GM19438 (cell line): Measurements from ENCODE around the gene STIM1.
"Not testable (repeated sequence)": the region's sequence is repeated elsewhere in the genome, so short reads cannot be mapped to it uniquely, and the experiment has no call there.

Experiments used
- ATAC-seq: cut with Tn5 transposase; IDR thresholded peaks from one replicate; pipeline ENCODE4 v1.9.1; 2021; ENCODE audit warnings: low read depth; ENCODE audit not compliant: unreplicated experiment

The STIM1 gene

DNA sequence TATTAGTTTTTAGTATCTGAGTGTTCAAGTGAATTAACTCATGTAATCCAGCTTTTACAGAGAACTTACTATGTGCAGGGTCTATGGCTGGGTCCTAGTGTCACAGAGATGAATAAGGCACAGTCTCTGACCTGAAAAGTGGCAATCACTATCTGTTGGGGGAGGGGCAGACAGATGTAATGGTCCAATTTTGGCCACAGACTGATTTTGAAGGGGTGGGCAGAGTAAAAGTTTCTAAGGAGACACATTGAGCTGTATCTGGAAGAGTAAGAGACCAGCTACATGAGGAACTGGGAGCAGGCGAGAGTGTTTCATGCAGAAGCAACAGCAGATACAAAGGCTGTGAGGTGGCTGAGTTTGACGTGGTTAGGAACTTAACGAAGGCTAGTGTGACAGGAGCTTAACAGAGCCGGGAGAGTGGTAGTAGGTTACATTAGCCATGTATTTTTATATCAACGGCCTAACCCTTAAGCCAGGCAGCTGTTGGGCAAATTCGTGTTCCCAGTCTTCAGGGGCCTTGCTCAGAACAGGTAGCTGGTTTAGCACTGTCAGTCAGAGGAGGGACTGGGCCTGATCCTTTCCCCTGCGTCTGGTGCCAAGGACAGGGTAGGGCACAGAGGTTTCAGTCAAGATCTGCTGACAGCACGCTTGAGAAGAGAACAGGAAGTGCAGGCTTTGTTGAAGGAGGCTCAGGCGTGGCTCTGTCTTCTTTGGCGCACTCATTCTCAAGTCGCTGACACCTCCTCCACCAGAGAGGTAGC lies 1.4 kb upstream of the STIM1 start:
- peak; percentile 43 for ATAC-seq

DNA sequence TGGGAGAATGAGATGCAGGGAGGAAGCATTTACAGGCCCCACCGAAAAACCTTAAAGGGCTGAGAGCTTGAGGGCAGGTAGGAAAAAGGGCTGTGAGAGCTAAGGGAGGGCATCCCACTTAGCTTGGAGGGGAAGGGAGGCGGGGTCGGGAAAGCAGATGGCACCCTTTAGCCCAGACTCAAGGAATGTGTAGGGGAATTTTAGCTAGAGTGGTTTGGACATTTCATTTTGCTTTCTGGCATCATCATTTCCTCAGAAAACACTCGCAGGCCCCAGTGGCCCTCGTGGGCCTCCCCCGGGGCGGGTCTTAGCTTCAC lies 846 bp upstream of the STIM1 start:
- ATAC-seq = no peak

DNA sequence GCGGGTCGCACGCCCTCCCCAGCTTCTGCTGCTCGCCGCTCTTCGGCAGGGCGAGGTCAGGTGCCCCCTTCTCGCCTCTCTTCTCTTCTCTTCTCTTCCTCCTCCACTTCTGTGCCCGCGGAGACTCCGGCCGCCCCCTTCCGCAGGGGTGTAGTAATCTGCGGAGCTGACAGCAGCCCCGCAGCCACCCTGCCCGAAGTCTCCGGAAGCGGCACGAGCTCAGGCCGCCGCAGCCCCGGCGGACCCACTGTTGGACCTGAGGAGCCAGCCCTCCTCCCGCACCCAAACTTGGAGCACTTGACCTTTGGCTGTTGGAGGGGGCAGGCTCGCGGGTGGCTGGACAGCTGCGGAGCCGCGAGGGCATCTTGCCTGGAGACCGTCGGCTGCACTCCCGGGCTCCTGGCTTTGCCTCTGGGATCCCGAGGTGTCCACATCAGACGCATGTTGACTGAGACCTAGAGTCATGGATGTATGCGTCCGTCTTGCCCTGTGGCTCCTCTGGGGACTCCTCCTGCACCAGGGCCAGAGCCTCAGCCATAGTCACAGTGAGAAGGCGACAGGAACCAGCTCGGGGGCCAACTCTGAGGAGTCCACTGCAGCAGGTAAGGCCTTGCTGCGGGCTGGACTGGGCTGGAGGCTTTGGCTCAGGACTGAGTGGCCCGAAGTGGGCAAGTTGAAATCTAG lies 486 bp downstream of the STIM1 start:
- ATAC-seq = peak; percentile 24

DNA sequence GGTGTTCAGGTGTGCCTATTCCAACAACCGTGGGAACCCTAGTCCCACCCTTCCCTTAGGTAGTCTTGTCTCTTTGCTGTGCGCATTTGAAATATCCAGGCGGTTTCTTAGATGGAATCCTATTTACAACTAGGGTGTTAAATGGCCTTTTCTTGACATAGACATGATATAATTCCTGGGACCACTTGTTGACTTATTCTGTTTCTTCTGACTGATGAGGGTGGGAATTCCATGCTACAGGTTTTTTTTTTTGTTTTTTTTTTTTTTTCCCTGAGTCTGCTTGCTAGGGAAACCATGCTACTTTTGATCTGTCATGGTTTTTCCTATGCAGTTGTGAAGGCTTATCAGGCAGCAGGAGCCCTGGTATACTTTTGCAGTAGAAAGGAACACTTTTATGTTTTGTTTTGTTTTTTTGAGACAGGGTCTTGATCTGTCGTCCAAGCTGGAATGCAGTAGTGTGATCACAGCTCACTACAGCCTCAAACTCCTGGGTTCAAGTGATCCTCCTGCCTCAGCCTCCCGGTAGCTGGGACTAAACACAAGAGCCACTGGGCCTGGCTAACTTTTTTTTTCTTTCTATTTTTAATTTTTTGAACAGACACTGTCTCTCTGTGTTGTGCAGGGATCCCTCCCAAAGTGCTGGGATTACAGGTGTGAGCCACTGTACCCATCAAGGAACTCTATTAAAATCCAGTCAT lies 1.5 kb downstream of the STIM1 start:
- ATAC-seq = no peak

DNA sequence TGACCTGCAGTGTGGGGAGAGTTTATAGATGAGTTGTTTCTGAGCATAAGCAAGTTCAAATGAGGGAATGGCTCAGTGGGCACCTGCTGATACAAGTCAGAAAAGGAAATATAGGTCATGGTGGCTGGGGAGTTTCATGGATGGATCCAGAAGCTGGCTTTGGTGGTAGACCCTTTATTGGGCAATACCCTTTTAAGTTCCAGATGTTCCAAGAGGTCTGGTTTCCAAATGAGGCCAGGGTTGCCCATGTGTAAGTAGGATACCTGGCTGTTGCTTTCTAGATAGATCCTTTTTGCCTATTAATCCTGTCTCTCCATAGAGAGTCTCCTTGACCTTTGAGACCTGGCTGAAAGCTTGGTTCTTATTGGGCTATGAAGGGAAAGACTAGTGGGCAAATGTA lies 2.2 kb downstream of the STIM1 start:
- no peak for ATAC-seq

DNA sequence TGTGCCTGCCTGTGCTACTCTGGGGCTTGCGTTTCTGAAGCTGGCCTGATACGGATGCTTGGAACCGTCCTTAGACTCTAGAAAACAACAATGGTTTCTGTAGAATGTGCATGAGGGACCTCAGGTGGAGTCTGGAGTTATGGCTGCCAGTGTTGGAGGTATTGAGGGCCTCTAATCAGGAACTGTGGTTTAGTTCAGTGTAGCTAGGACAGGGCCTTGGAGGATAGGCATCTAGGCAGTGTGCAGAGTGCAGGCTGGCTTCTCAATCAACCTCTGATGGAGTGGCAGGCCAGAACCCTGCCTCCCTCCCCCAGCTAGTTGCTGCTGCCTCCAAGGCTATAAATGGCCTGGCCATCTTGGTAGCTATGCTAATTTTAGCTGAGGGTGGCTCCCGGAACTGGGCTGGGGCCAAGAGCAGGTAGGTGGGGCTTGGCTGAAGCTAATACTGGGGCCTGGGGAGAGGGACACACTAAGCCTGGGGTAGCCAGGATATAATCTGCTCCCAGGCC lies 4.0 kb downstream of the STIM1 start:
- peak; percentile 27 for ATAC-seq

DNA sequence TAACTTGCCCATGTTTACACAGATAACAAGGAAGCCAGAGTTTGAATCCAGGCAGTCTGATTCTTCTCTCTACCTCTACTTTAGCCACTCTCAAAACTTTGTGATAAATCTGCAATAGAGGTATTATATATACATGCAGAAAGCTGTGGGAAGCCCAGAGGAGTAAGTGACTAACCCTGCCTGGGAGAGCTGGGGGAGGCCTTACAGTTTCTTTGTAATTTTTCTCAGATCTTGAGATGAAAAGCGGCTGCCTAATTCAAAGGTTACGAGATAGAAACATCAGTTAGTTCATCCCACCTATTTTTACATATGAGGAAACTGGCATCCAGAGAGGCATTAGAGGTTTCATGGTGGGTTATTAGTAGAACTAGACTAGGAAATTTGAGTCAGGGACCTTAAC lies 4.9 kb downstream of the STIM1 start:
- no peak for ATAC-seq

DNA sequence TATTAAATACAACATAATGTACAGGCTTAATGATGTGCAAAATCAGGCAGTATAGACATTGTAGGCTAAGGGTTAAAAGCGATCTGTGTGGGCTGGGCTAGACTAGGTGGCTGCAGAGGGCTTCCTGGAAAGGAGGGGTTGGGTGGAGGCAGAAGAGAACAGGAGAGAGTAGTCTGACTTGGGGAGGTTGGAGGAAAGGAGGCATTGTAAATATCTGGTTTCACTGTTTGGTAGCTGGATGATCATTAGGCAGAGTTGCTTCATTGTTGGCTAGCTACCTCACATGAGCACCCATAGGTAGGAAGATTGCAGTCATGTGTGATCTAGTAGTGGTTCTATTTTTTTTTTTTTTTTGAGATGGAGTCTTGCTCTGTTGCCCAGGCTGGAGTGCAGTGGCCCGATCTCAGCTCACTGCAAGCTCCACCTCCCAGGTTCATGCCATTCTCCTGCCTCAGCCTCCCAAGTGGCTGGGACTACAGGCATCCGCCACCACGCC lies 5.5 kb downstream of the STIM1 start:
- not testable (repeated sequence) for ATAC-seq

DNA sequence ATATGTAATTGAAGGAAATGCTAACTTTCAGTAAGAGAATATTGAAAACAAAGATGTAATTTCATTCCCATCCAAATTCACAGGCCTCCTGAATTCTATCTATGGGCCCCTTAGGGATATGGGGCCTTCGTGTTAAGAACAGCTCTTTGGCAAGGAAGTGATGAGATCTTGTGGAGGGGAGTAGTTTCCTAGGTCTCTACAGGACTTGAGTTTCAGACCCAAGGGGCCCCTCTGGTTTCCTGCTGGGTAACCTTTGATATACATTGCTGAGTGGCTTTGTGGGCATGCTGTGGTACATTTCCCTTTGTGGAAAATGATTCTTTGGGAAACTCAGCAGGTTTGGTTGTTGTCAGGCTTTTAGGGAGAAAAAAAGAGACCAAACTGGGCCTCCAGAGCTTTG lies 6.2 kb downstream of the STIM1 start:
- no peak for ATAC-seq

DNA sequence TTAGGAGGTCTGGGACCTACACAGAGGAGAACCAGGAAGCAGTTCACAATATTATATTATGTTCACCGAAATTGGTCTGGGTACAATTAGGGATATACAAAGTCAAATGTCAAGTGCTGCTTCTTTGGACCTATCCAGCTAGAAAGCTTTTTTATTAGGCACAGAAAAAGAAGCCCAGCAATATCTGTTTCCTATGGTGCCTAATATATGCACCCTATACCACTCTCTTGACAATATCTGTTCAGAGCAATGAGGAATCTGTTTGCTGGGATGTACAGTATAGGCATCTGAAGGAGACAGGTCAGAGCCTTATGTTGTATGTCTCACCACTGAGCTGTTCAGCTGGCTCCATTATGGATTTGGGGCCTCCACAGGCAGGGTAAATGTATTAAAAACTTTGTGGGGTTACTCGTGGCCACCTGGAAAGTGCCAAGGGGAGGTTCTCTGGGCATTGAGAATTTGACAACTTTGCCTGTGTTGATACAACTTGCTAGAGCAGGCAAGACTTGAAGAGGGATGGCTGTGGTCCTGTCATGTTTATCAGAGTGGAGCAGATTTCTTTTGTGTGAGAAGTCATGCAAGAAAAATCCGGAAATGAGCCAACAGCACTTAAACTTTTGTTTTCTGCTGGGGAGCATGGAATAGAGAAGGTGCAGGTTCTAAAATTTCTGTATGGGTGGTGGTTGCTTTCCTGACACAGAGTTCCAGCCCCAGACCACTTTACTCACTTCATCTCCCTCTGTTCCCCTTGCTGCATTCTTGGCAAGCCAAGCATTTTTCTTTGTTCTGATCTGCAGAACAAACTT lies 10.1 kb downstream of the STIM1 start:
- no peak for ATAC-seq

DNA sequence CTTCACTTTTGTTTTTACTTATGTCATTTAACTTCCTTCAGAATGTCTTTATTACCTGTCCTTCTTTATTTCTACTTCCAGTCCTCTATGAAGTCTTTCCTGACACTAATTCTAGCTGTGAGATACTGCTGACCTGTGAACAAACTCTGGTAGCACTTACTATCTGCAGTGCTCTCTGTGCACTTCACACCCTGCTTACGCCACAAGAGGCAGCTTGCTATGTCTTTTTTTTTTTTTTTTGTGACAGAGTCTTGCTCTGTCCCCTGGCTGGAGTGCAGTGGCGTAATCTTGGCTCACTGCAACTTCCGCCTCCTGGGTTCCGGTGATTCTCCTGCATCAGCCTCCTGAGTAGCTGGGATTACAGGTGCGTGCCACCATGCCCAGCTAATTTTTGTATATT lies 10.7 kb downstream of the STIM1 start:
- ATAC-seq = no peak

DNA sequence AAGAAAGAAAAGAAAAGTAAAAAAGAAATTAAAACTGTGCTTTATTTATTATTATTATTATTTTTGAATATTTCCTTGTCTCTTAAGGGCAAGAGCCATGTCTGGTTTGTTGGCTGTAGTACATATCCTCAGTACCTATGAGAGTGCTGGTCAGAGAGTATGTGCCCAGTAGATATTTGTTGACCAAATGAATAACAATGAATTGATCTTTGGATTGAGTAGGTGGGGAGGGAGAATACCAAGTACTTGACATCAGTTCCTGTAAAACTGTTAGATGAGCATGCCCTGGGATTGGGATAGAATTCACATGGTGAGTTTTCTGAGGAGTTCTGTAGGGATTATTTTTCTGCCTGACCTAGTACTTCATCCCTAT lies 11.4 kb downstream of the STIM1 start:
- no peak for ATAC-seq

DNA sequence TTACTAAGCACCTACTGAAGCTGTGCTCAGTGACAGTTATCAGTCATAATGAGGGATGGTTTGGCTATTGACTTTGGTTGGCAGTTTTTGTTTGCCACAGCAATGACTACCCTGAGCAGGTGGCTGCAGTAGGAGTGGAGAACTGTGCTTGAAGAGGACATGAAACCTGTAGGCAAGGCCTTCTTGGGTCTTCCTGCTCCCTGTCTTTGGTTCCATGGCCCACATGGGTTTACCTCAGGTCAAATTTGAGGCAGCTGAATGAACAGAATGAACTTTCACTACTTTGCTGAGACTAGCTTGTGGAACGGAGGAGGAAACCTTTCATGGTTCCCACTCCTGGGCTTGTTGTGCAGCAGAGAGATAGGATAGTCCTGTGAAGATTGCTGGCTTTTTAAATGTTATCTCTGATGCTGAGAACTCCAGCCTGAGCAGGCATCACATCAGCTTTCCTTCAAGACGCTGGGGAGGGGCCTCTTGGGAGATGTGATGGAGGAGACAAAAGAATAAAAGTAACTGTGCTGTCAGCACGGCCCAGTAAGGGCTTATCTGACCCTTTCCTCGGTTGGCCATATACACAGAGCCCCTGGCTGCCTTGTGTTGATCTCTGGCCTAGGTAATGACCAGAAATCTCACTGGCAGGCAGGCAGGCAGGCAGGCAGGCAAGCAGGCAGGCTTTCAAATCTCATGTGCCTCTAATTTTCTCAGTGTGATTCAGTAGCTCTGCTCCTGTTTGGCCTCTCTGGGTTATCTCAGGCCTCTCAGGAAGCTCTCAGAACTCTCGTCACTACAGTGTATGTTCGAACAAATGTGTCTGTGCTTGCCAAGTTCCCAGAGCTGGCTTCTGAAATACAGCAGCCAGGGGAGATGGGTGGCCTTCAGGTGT lies 12.0 kb downstream of the STIM1 start:
- ATAC-seq = peak; percentile 71

DNA sequence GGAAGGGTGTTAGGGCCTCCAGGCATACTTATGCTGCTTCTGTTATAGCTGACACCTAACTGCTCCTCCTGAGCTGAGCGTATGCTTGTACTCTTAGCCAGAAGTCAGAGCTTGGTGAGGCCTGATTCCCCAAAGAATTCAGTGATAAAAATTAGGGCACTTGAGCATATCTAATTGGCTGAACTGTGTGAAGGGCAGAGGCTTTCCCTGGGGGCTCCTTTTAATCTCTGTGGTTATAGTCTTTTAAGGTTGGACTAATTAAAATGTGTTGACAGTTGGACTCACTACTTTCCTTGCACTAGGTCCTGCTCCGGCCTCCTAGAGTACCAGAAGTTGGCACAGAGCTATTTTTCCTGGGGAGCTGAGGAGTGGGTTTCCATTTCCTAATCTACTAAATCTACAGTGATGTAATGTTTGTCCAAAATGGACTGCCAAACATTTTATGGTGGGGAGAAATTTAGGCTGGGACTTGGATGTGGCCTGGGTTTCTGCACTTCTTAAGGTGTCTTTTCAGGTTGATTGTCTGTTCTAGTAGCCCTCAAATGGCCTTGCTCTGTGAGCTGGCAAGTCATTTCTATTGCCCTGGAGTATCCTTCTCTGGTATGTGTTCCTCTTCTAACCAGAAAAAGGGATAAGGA lies 18.4 kb downstream of the STIM1 start:
- ATAC-seq = no peak

DNA sequence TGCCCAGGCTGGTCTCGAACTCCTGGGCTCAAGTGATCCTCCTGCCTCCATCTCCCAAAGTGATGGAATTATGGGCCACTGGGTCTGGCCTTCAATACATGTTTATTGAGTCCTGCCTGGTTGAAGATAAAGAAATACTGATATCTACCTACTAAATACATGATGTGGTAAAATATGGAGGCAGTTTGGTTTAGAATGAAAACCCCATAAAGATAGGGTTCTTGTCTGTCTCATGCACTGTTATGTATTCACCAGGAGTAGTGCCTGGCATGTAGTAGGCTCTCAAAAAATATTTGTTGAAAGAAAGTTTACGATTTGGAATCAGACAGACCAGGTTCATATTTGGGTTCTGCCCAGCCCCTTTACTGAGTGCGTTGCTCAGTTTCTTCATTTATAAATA lies 21.1 kb downstream of the STIM1 start:
- ATAC-seq = no peak

DNA sequence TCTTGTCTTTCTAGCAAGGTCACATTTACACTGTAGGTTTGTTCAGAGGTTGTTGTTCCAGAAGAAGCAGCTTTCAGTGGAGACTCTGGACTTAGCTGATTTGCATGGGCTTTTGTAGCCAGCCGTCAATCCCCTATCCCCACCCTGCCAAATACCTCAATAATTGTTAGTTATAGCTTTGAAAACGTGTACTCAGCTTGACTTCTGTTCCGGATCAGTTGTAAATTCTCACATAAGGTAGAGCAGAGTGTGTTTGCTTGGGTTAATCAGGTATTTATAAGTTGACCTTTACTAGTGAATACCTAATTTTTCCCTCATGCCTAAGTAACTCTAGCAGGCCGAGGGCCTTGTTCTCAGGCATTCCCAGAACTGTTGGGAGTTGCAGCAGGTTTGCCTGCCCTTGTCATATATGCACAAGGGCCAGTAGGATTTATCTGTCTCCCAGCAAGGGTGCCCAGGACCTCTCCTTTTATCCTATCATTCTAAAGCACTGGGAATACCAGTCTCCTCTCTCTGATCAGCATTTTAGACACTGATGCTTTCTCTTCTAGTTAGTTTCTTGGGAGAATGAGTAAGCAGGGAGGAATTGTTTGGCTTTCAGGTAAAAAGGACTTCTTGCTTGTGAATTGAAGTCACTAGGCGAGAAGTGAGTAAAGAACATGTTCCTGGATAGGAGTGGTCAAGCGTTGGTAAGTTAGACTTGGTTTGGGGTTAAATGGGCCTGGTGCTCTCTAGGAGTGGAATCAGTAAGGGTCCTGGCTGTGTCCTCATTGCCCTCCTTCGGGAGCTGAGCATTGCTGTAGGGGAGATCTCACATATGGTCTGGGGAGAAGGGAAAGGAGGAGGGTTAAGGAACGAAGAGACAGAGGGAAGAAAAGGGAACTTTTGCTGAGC lies 22.1 kb downstream of the STIM1 start:
- no peak for ATAC-seq

DNA sequence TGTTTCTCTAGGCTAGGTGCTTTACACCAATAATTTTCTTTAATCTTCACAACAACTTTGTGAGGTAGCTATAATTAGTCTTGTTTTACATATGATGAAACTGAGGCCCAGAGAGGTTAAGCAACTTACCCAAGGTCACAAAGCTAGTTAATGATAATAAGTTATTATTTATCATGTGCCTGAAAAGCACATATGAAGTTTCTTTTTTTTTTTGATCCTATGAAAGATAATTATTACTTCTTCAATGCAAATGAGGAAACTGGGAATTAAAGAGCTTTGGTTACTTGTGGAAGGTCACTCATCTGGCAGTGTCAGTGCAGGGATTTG lies 22.8 kb downstream of the STIM1 start:
- no peak for ATAC-seq

DNA sequence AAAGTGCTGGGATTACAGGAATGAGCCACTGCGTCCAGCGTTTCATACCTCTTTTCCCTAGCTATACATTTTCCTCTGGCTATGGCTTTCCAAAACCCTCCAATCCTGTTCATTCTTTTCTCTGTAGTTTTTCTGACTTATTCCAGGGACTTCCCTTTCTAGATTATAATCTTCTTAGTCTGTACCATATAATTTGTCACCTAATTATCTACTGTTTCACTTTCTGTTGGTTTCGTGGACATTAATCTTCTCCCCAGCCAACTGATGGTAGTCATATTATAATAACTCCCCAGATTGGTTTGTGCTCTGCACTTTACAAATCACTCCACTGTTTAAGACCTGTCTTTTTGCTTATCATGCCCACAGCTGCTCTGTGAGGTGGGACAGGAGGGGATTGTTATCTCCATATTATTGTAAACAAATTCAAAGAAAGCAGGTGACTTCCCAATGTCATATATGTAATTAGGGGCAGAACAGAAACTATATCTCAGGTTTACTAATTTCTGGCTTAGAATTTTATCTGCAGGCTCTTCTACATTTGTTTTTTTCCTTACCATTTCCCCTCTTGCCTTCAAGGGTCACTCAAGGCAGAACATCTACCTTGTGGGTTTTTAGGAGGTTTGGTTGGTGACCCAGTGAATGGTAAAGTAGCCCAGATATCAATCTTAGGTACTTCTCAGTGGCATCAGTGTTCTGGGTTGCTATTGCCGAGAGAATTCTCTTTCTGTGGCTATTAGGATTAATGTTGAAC lies 23.9 kb downstream of the STIM1 start:
- ATAC-seq = peak; percentile 16
